Adrenal gland (tissue), 5 donors: ENCODE measurements around the gene OLA1.

Experiments used
- CTCF ChIP-seq, 6 experiments: fragments of 450-650 bp in 4 of 6; fragments of 200-600 bp in 2 of 6; sonication (generic) in 1 of 6; IDR thresholded peaks; 1 replicate in 5 of 6; 2 replicates in 1 of 6; pipeline versions ENCODE4 v1.5.1 to v1.8.0; 2016 to 2021; ENCODE audit warnings: antibody characterized with exemption in 6 of 6, mild to moderate bottlenecking in 2 of 6, moderate library complexity in 1 of 6
- POLR2A ChIP-seq, 2 donors: fragments of 450-650 bp; IDR thresholded peaks; one replicate each; pipeline ENCODE4 v1.6.1; 2017; ENCODE audit warnings: antibody characterized with exemption in 2 of 2, mild to moderate bottlenecking in 2 of 2, moderate library complexity in 1 of 2
- donor health status: DM: no; HTN: no; CAD: no.

GRCh38 chr2:174153757-174154680 lies 94.3 kb downstream of the OLA1 start:
- TF ChIP-seq CTCF (IDR thresholded peaks at IDR 0.05), result no peak
- no peak for TF ChIP-seq POLR2A (IDR thresholded peaks at IDR 0.05)
